ENCODE results near the gene PPAT. TPM values are rescaled to one million over a fixed set of nuclear protein-coding genes. Genes with fewer than 3 reads are reported as not detected.

The PPAT gene
- total and polyA plus RNA-seq, 2 experiments from 2014 or later = 63.0 to 96.8 TPM

DNA sequence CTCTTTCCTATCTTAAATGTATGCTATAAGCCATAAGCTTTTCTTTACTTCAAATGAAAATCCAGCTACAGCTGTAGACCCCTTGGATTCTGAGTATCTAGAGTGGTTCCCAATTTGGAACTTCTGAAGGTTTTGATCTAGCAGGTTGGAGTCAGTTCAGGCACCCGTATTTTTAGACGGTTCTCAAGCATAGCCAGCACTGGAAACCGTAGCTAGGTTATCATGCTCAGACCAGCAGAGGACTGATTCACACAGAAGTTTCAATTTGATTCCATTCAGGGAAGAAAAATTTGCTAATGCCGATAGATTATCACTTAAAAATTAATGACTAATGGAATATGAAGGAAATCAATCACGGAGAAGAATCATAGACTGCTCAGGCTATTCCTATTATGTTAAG is 11.2 kb downstream of the PPAT start (continued):
- TF ChIP-seq, protein P1, sequence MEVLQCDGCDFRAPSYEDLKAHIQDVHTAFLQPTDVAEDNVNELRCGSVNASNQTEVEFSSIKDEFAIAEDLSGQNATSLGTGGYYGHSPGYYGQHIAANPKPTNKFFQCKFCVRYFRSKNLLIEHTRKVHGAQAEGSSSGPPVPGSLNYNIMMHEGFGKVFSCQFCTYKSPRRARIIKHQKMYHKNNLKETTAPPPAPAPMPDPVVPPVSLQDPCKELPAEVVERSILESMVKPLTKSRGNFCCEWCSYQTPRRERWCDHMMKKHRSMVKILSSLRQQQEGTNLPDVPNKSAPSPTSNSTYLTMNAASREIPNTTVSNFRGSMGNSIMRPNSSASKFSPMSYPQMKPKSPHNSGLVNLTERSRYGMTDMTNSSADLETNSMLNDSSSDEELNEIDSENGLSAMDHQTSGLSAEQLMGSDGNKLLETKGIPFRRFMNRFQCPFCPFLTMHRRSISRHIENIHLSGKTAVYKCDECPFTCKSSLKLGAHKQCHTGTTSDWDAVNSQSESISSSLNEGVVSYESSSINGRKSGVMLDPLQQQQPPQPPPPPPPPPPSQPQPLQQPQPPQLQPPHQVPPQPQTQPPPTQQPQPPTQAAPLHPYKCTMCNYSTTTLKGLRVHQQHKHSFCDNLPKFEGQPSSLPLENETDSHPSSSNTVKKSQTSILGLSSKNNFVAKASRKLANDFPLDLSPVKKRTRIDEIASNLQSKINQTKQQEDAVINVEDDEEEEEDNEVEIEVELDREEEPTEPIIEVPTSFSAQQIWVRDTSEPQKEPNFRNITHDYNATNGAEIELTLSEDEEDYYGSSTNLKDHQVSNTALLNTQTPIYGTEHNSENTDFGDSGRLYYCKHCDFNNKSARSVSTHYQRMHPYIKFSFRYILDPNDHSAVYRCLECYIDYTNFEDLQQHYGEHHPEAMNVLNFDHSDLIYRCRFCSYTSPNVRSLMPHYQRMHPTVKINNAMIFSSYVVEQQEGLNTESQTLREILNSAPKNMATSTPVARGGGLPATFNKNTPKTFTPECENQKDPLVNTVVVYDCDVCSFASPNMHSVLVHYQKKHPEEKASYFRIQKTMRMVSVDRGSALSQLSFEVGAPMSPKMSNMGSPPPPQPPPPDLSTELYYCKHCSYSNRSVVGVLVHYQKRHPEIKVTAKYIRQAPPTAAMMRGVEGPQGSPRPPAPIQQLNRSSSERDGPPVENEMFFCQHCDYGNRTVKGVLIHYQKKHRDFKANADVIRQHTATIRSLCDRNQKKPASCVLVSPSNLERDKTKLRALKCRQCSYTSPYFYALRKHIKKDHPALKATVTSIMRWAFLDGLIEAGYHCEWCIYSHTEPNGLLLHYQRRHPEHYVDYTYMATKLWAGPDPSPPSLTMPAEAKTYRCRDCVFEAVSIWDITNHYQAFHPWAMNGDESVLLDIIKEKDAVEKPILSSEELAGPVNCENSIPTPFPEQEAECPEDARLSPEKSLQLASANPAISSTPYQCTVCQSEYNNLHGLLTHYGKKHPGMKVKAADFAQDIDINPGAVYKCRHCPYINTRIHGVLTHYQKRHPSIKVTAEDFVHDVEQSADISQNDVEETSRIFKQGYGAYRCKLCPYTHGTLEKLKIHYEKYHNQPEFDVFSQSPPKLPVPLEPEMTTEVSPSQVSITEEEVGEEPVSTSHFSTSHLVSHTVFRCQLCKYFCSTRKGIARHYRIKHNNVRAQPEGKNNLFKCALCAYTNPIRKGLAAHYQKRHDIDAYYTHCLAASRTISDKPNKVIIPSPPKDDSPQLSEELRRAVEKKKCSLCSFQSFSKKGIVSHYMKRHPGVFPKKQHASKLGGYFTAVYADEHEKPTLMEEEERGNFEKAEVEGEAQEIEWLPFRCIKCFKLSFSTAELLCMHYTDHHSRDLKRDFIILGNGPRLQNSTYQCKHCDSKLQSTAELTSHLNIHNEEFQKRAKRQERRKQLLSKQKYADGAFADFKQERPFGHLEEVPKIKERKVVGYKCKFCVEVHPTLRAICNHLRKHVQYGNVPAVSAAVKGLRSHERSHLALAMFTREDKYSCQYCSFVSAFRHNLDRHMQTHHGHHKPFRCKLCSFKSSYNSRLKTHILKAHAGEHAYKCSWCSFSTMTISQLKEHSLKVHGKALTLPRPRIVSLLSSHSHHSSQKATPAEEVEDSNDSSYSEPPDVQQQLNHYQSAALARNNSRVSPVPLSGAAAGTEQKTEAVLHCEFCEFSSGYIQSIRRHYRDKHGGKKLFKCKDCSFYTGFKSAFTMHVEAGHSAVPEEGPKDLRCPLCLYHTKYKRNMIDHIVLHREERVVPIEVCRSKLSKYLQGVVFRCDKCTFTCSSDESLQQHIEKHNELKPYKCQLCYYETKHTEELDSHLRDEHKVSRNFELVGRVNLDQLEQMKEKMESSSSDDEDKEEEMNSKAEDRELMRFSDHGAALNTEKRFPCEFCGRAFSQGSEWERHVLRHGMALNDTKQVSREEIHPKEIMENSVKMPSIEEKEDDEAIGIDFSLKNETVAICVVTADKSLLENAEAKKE (CRISPR knock-in tag; IDR thresholded peaks at IDR 0.05) = no peak

GRCh38 chr4:56417396-56417795 is 18.0 kb downstream of the PPAT start:
- H3K4me2 ChIP-seq = no peak overlapping the region
- ATAC-seq = no peak
- Mint-ChIP-seq H3K9me3 (peaks cover 9% of the 10 kb centered on the region; the same call in 2 of the 3 replicates), H3K4me3 (no peak overlapping the region), H3K27ac (no peak overlapping the region), H3K27me3 (ENCODE audit: insufficient read depth, low read depth, poor library complexity) (no peaks in the 10 kb centered on the region), H3K4me1 (peaks cover 17% of the 10 kb centered on the region), H3K36me3 (ENCODE audit: low read depth) (peaks cover 23% of the 10 kb centered on the region)
- H3K27me3 ChIP-seq (ENCODE audit: insufficient read depth) = no peaks in the 10 kb centered on the region
- H3F3A ChIP-seq (replicated peaks; ENCODE audit: low read depth) = no peaks in the 10 kb centered on the region
- H3K4me1 ChIP-seq (ENCODE audit: insufficient read depth) = 0 out of 2 replicates have a peak, but pooled peaks cover 11% of the 10 kb centered on the region
- H3K9me2 ChIP-seq (ENCODE audit: insufficient read depth) = no peaks in the 10 kb centered on the region
- peaks cover 100% of the 10 kb centered on the region for H3K79me2 ChIP-seq (replicated peaks; ENCODE audit: insufficient read depth)
- H4K20me1 ChIP-seq (replicated peaks; ENCODE audit: insufficient read depth) = peaks cover 21% of the 10 kb centered on the region
- H2AFZ ChIP-seq = no peak overlapping the region
- no peak overlapping the region for H3K4me3 ChIP-seq
- no peak for DNase-seq (ENCODE audit: low spot score)
- no peak overlapping the region for H3K27ac ChIP-seq (ENCODE audit: low read depth)
- H3K36me3 ChIP-seq (ENCODE audit: insufficient read depth) = no peaks in the 10 kb centered on the region
- TF ChIP-seq, protein P2, sequence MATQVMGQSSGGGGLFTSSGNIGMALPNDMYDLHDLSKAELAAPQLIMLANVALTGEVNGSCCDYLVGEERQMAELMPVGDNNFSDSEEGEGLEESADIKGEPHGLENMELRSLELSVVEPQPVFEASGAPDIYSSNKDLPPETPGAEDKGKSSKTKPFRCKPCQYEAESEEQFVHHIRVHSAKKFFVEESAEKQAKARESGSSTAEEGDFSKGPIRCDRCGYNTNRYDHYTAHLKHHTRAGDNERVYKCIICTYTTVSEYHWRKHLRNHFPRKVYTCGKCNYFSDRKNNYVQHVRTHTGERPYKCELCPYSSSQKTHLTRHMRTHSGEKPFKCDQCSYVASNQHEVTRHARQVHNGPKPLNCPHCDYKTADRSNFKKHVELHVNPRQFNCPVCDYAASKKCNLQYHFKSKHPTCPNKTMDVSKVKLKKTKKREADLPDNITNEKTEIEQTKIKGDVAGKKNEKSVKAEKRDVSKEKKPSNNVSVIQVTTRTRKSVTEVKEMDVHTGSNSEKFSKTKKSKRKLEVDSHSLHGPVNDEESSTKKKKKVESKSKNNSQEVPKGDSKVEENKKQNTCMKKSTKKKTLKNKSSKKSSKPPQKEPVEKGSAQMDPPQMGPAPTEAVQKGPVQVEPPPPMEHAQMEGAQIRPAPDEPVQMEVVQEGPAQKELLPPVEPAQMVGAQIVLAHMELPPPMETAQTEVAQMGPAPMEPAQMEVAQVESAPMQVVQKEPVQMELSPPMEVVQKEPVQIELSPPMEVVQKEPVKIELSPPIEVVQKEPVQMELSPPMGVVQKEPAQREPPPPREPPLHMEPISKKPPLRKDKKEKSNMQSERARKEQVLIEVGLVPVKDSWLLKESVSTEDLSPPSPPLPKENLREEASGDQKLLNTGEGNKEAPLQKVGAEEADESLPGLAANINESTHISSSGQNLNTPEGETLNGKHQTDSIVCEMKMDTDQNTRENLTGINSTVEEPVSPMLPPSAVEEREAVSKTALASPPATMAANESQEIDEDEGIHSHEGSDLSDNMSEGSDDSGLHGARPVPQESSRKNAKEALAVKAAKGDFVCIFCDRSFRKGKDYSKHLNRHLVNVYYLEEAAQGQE (IDR thresholded peaks at IDR 0.05; ENCODE audit: unreplicated experiment) = no peak
- no peak for TF ChIP-seq JUNB (IDR thresholded peaks at IDR 0.05; ENCODE audit: unreplicated experiment)
- no peak for TF ChIP-seq STAT1 (IDR thresholded peaks at IDR 0.05; ENCODE audit: unreplicated experiment)
- no peak for TF ChIP-seq POLR2AphosphoS5 (IDR thresholded peaks at IDR 0.05; ENCODE audit: low read depth)
- no peak for TF ChIP-seq ETS1 (IDR thresholded peaks at IDR 0.05)
- TF ChIP-seq EZH2phosphoT487 (IDR thresholded peaks at IDR 0.05; ENCODE audit: unreplicated experiment) = no peak

All from GM23338 (cell line).